MCF 10A (cell line): ENCODE data around the gene ANKRD12. TPM values are rescaled to one million over a fixed set of nuclear protein-coding genes. Genes with fewer than 3 reads are reported as not detected.

Experiments
- BruUV-seq: library from RNA; stranded (reverse); fragments of 400-500 nt; replicated peaks from 2 replicates; lab custom pipeline; 2021; lab: Mats Ljungman, UMichigan
- CTCF ChIA-PET: fragments of 300-600 bp; sonication (Branson Sonifier 250); formaldehyde crosslinking; extraction: SDS; loops from one replicate; lab custom pipeline; 2021; ENCODE audit warnings: antibody characterized with exemption, inconsistent platforms; lab: Yijun Ruan, JAX
- POLR2A ChIA-PET: fragments of 300-600, 350-650 bp; sonication (Branson Sonifier 250); formaldehyde crosslinking; extraction: SDS; loops from one replicate; lab custom pipeline; 2020; ENCODE audit warnings: antibody characterized with exemption, inconsistent platforms; lab: Yijun Ruan, JAX
- DNase-seq: peaks from one replicate; pipeline ENCODE4 v3.0.0-alpha.2; 2018; ENCODE audit not compliant: unreplicated experiment
- H3K27ac Mint-ChIP-seq: one replicate; pipeline ENCODE4 v1.8.0; 2022; ENCODE audit warnings: mild to moderate bottlenecking, low read depth, mixed read lengths; ENCODE audit not compliant: unreplicated experiment
- H3K27me3 Mint-ChIP-seq: one replicate; pipeline ENCODE4 v1.8.0; 2022; ENCODE audit warnings: mixed read lengths; ENCODE audit not compliant: insufficient read depth, unreplicated experiment
- H3K36me3 Mint-ChIP-seq: one replicate; pipeline ENCODE4 v1.8.0; 2022; ENCODE audit warnings: mild to moderate bottlenecking, moderate library complexity, mixed read lengths; ENCODE audit not compliant: insufficient read depth, unreplicated experiment
- H3K4me1 Mint-ChIP-seq: one replicate; pipeline ENCODE4 v1.8.0; 2022; ENCODE audit warnings: mixed read lengths; ENCODE audit not compliant: insufficient read depth, unreplicated experiment
- H3K4me3 Mint-ChIP-seq: one replicate; pipeline ENCODE4 v1.8.0; 2022; ENCODE audit warnings: mild to moderate bottlenecking, moderate library complexity, mixed read lengths; ENCODE audit not compliant: unreplicated experiment
- H3K9me3 Mint-ChIP-seq: one replicate; pipeline ENCODE4 v1.8.0; 2022; ENCODE audit warnings: mixed read lengths; ENCODE audit not compliant: unreplicated experiment
- intact Hi-C: fragments of 100-400 bp; cut with micrococcal nuclease; formaldehyde crosslinking; loops from 2 replicates; pipeline ENCODE4 v1.14.1; 2022
- total RNA-seq: library from RNA; stranded (reverse); gene quantifications from 2 replicates; pipeline ENCODE4 v1.2.3, GENCODE V29; 2022
- TF ChIP-seq, protein P1 (sequence below): fragments of 200-600 bp; IDR thresholded peaks from one replicate; pipeline ENCODE4 v1.8.0; 2022; ENCODE audit warnings: antibody characterized with exemption, mild to moderate bottlenecking; ENCODE audit not compliant: unreplicated experiment

ANKRD12 gene
- total RNA-seq, 1 experiment from 2014 or later, result 25.3 TPM

DNA sequence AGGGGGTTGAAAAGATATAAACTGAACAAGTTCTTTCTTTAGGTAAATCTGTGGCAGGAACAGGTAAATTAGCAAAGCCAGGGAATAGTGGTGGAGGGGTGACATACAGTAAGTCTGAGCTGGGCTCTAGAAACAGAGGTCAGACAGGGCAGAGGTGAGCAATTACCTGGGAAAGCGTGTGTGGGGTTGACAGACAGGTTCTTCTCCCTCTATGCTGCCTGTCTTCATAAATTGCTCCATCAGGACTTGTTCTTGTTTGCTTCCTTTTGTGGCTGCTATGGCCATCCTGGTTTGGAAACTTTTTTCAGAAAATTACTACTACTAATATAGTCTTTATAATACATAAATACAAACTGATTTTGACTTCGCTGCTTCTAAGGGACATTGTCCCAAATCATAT, 3.4 kb upstream of the ANKRD12 start:
- Mint-ChIP-seq H3K4me3 (no peak overlapping the region), H3K9me3 (no peaks in the 10 kb centered on the region), H3K27ac (no peak overlapping the region), H3K36me3 (peaks cover 80% of the 10 kb centered on the region), H3K27me3 (no peaks in the 10 kb centered on the region), H3K4me1 (peaks cover 19% of the 10 kb centered on the region)
- DNase-seq, result no peak
- TF ChIP-seq, protein P1, sequence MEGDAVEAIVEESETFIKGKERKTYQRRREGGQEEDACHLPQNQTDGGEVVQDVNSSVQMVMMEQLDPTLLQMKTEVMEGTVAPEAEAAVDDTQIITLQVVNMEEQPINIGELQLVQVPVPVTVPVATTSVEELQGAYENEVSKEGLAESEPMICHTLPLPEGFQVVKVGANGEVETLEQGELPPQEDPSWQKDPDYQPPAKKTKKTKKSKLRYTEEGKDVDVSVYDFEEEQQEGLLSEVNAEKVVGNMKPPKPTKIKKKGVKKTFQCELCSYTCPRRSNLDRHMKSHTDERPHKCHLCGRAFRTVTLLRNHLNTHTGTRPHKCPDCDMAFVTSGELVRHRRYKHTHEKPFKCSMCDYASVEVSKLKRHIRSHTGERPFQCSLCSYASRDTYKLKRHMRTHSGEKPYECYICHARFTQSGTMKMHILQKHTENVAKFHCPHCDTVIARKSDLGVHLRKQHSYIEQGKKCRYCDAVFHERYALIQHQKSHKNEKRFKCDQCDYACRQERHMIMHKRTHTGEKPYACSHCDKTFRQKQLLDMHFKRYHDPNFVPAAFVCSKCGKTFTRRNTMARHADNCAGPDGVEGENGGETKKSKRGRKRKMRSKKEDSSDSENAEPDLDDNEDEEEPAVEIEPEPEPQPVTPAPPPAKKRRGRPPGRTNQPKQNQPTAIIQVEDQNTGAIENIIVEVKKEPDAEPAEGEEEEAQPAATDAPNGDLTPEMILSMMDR, result no peak
- BruUV-seq, result no TSS peak
- CTCF ChIA-PET, result interaction anchor here (0.5 to 1.1 kb wide), 2 partner anchors 11 to 15 kb away, joined by 3 read pairs; no protein-coding TSS in a partner anchor
- POLR2A ChIA-PET, result interaction anchor here (12.2 to 19.7 kb wide), 2 partner anchors 18 to 30 kb away, joined by 449 to 586 read pairs; partner anchors contain the start of gene NDUFV2
- intact Hi-C loops, result no loop called here

DNA sequence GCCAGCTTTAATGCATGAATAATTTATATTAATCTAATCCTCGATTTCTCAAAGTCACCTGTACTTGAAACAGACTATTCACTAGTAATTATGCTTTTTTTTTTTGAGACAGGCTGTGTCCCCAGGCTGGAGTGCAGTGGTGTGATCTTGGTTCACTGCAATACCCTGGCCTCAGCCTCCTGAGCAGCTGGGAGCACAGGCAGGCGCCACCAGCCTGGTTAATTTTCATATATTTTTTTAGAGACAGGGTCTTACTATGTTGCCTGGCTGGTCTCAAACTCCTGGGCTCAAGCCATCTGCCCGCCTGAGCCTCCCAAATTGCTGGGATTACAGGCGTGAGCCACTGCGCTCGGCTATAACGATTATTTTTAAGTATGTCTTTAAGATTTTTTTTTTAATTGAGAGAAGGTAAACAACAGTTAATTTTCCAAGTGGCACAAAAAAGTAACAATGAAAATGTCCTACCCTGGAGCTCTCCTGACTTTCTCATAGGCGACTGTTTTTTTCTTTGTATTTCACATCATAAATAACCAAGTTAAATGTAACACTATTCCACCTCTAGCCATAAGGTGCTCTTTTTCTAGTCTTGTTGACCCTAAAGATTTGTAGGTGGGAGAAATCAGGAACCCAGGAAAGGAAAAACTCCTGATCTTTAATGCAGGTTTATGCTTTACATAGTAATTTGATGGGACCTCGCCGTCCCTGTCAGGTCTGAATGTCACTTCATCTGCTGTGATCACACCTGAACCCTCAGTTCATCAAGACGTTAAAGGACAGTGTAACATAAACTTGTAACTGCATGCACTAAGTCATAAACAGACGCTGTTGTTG, 1.3 kb upstream of the ANKRD12 start:
- TF ChIP-seq, protein P1, result no peak
- no TSS peak for BruUV-seq
- Mint-ChIP-seq H3K27ac (peak overlapping the region; percentile 94), H3K36me3 (peaks cover 59% of the 10 kb centered on the region), H3K4me1 (peaks cover 24% of the 10 kb centered on the region), H3K27me3 (no peaks in the 10 kb centered on the region), H3K9me3 (no peaks in the 10 kb centered on the region), H3K4me3 (peak overlapping the region; percentile 90)
- ChIA-PET POLR2A (interaction anchor here (0.6 to 19.7 kb wide), 13 partner anchors 8 to 1451 kb away, joined by 3 to 586 read pairs (median 8); partner anchors contain the start of gene NDUFV2), CTCF (interaction anchor here (0.6 to 1.5 kb wide), 4 partner anchors 14 to 635 kb away, joined by 3 to 9 read pairs (median 4); no protein-coding TSS in a partner anchor)
- DNase-seq, result no peak
- intact Hi-C loops, result no loop called here

DNA sequence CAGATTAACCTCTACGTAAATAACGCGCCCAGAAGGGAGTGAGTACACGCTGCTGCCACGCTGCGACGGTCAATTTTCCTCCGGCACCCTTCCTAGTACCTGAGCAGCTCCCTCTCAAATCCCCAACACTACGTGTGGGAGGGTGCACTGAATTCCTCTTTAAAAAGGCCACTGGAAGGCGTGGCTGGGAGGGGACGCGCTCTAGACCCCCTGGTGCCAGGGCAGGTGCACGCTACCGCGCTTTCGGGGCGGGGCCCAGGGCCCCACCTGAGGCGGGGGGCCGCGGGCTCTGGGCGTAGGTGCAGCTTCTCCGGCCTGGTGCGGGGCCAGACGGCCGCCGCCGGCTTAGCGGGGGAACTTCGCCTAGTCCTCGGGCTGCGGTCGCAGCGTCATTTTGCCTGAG, 668 bp upstream of the ANKRD12 start:
- DNase-seq, result peak; percentile 44
- no TSS peak for BruUV-seq
- ChIA-PET POLR2A (interaction anchor here (1.0 to 19.7 kb wide), 10 partner anchors 8 to 472 kb away, joined by 3 to 586 read pairs (median 36); partner anchors contain the start of gene NDUFV2), CTCF (interaction anchor here (1.4 kb wide), 1 partner anchor 62 kb away, joined by 8 read pairs; no protein-coding TSS in a partner anchor)
- Mint-ChIP-seq H3K4me1 (peaks cover 26% of the 10 kb centered on the region), H3K27ac (peak overlapping the region; percentile 94), H3K27me3 (no peaks in the 10 kb centered on the region), H3K4me3 (peak overlapping the region; percentile 90), H3K36me3 (peaks cover 59% of the 10 kb centered on the region), H3K9me3 (no peaks in the 10 kb centered on the region)
- intact Hi-C loops, result loop anchor here (1.0 kb wide), 1 partner anchor 34 kb away; the partner anchor contains the start of gene NDUFV2
- TF ChIP-seq, protein P1, result no peak
